Lower leg skin (tissue), 4 donors: ENCODE measurements around the gene PTPRCAP. TPM values are rescaled to one million over a fixed set of nuclear protein-coding genes. Genes with fewer than 3 reads are reported as not detected.

Experiments
- DNase-seq, 2 donors: peaks; one replicate each; pipeline ENCODE4 v3.0.0-alpha.2; 2019; ENCODE audit warnings: low spot score in 2 of 2
- H3K4me3 ChIP-seq: fragments of 200-600 bp; sonication (generic); 2 replicates; pipeline ENCODE4 v1.5.1; 2017; ENCODE audit warnings: mild to moderate bottlenecking, low read depth; ENCODE audit not compliant: poor library complexity, severe bottlenecking
- POLR2A ChIP-seq, 2 donors: fragments of 450-650 bp; IDR thresholded peaks; one replicate each; pipeline ENCODE4 v1.6.1; 2016 to 2017; ENCODE audit warnings: antibody characterized with exemption in 2 of 2, mild to moderate bottlenecking in 1 of 2, moderate library complexity in 1 of 2
- WGBS, 2 donors: methylation state at CpG; one replicate each; pipeline ENCODE4 v1.1.5; 2018; 5-methylcytosine and 5-hydroxymethylcytosine counted together
- intact Hi-C: fragments of 100-400 bp; cut with DNase I; formaldehyde crosslinking; loops from one replicate; pipeline ENCODE4 v1.15.0; 2023; ENCODE audit warnings: low total_unique reads
- total RNA-seq, 4 donors: library from RNA; depleted of rRNA; stranded (reverse); fragments of >200 nt; gene quantifications; one replicate each; pipeline ENCODE4 v1.1.0, GENCODE V29; 2016
- TF ChIP-seq, protein P1 (sequence below), 3 donors: fragments of 450-650 bp; IDR thresholded peaks; one replicate each; pipeline ENCODE4 v1.5.1; 2016; ENCODE audit warnings: antibody characterized with exemption in 3 of 3, mild to moderate bottlenecking in 3 of 3, moderate library complexity in 2 of 3

The PTPRCAP gene
- total RNA-seq, 4 donors from 2014 or later, result 1.6 to 2.9 (median 2.1) TPM

GRCh38 chr11:67396587-67397389 lies 40.7 kb downstream of the PTPRCAP start:
- TF ChIP-seq, protein P1, sequence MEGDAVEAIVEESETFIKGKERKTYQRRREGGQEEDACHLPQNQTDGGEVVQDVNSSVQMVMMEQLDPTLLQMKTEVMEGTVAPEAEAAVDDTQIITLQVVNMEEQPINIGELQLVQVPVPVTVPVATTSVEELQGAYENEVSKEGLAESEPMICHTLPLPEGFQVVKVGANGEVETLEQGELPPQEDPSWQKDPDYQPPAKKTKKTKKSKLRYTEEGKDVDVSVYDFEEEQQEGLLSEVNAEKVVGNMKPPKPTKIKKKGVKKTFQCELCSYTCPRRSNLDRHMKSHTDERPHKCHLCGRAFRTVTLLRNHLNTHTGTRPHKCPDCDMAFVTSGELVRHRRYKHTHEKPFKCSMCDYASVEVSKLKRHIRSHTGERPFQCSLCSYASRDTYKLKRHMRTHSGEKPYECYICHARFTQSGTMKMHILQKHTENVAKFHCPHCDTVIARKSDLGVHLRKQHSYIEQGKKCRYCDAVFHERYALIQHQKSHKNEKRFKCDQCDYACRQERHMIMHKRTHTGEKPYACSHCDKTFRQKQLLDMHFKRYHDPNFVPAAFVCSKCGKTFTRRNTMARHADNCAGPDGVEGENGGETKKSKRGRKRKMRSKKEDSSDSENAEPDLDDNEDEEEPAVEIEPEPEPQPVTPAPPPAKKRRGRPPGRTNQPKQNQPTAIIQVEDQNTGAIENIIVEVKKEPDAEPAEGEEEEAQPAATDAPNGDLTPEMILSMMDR (IDR thresholded peaks at IDR 0.05), result no peak
- no peak for TF ChIP-seq POLR2A (IDR thresholded peaks at IDR 0.05)
- 54 to 60% methylated on average over 13 of the region's 13 CpGs for WGBS, 2 donors
- intact Hi-C loops, result loop anchor here (10.0 kb wide), 1 partner anchor 108 kb away; the partner anchor contains the start of genes CDK2AP2 and PITPNM1
- H3K4me3 ChIP-seq, result no peak overlapping the region
- DNase-seq, result no peak

DNA sequence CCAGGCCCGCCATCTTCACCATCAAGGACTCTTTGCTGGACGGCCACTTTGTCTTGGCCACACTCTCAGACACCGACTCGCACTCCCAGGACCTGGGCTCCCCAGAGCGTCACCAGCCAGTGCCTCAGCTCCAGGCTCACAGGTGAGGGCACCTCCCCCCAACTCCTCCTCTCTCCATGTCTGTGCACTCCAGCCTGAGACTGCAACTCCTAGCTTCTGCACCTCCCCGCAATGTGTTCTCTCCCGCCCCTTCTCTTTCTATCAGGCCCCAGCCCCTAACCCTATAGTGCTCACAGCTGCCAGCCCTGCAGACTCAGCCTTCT lies 41.3 kb downstream of the PTPRCAP start:
- WGBS, 2 donors, result 90 to 92% methylated on average over 7 of the region's 7 CpGs
- intact Hi-C loops, result loop anchor here (10.0 kb wide), 1 partner anchor 109 kb away; the partner anchor contains the start of genes CDK2AP2 and PITPNM1
- DNase-seq, result no peak
- no peak for TF ChIP-seq POLR2A (IDR thresholded peaks at IDR 0.05)
- TF ChIP-seq, protein P1 (IDR thresholded peaks at IDR 0.05), result no peak
- H3K4me3 ChIP-seq, result no peak overlapping the region

GRCh38 chr11:67395555-67396258 lies 41.8 kb downstream of the PTPRCAP start:
- DNase-seq, result no peak
- TF ChIP-seq, protein P1 (IDR thresholded peaks at IDR 0.05), result no peak
- TF ChIP-seq POLR2A (IDR thresholded peaks at IDR 0.05), result no peak
- intact Hi-C loops, result loop anchor here (10.0 kb wide), 1 partner anchor 109 kb away; the partner anchor contains the start of genes CDK2AP2 and PITPNM1
- no peak overlapping the region for H3K4me3 ChIP-seq
- 69 to 81% methylated on average over 13 to 19 of the region's 19 CpGs for WGBS, 2 donors

DNA sequence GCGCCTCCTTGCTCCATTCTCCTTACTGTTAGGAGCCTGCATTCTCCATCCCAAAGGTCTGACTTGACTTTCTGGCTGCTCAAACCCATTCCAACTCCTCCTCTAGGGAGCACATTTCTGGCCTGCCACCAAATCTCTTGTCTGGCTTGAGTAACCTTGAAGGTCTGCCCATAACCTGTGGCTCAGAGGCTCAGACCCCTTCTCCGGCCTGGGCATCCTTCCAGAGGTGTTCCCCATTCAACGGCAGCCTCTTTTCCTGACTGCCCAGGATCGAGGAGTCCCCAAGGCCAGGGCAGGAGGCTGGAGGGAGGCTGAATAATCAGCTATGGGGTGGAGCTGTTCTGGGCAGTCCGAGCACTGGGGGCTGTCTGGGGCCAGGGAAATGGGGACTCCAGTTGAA lies 43.5 kb downstream of the PTPRCAP start:
- no peak for TF ChIP-seq POLR2A (IDR thresholded peaks at IDR 0.05)
- TF ChIP-seq, protein P1 (IDR thresholded peaks at IDR 0.05), result no peak
- DNase-seq, result no peak
- 86 to 89% methylated on average over 5 of the region's 5 CpGs for WGBS, 2 donors
- intact Hi-C loops, result loop anchor here (10.0 kb wide), 1 partner anchor 111 kb away; the partner anchor contains the start of genes CDK2AP2 and PITPNM1
- H3K4me3 ChIP-seq, result no peak overlapping the region

GRCh38 chr11:67393437-67393836 lies 44.0 kb downstream of the PTPRCAP start:
- 92% methylated on average over 18 of the region's 18 CpGs for WGBS, 2 donors
- H3K4me3 ChIP-seq, result no peak overlapping the region
- DNase-seq, result no peak

More at GRCh38 chr11:67393437-67393836, 44.0 kb downstream of the PTPRCAP start:
- intact Hi-C loops, result loop anchor here (10.0 kb wide), 1 partner anchor 111 kb away; the partner anchor contains the start of genes CDK2AP2 and PITPNM1
- TF ChIP-seq POLR2A (IDR thresholded peaks at IDR 0.05), result no peak
- TF ChIP-seq, protein P1 (IDR thresholded peaks at IDR 0.05), result no peak
